T-helper 2 cell treated with Interferon-gamma antibody and Interleukin-4, amounts not matched to agents 5 μg/mL and 100 μg/mL, for 36 hours (primary cell): ENCODE results near the gene SPACA6.

ENCODE experiments used
- DNase-seq: peaks from one replicate; pipeline ENCODE4 v3.0.0; 2021; ENCODE audit warnings: low spot score
- H3K27ac Mint-ChIP-seq: one replicate; pipeline ENCODE4 v1.8.0; 2021; ENCODE audit warnings: mild to moderate bottlenecking, mixed read lengths
- H3K27me3 Mint-ChIP-seq: one replicate; pipeline ENCODE4 v1.8.0; 2021; ENCODE audit warnings: low read depth, mixed read lengths
- H3K36me3 Mint-ChIP-seq: one replicate; pipeline ENCODE4 v1.8.0; 2021; ENCODE audit warnings: low read depth, mixed read lengths
- H3K4me1 Mint-ChIP-seq: one replicate; pipeline ENCODE4 v1.8.0; 2021; ENCODE audit warnings: low read depth, mixed read lengths
- H3K4me3 Mint-ChIP-seq: one replicate; pipeline ENCODE4 v1.8.0; 2022; ENCODE audit warnings: mild to moderate bottlenecking, moderate library complexity, mixed read lengths
- H3K9me3 Mint-ChIP-seq: one replicate; pipeline ENCODE4 v1.8.0; 2021; ENCODE audit warnings: mixed read lengths

The SPACA6 gene

DNA sequence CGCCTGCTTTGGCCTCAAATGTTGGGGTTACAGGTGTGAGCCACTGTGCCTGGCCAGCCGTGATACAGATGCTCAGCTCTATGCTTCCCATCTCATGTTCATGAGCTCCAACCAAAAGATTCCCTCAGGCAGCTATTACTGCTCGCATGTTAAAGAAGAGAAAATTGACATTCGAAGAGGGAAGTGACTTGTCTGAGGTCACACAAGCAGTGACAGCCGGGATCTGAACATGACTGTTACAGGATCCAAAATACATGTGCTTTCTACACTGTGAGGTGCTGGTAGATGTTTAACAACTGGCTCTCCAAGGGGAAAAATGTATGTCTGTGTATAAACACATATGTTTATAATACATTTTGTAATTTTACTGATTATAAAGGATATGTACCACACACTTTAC lies 47.2 kb downstream of the SPACA6 start:
- Mint-ChIP-seq H3K9me3 (peaks cover under 1% of the 10 kb centered on the region), H3K4me3 (no peak overlapping the region), H3K4me1 (no peaks in the 10 kb centered on the region), H3K27me3 (peaks cover 2% of the 10 kb centered on the region), H3K27ac (no peak overlapping the region), H3K36me3 (no peaks in the 10 kb centered on the region)
- DNase-seq = no peak

DNA sequence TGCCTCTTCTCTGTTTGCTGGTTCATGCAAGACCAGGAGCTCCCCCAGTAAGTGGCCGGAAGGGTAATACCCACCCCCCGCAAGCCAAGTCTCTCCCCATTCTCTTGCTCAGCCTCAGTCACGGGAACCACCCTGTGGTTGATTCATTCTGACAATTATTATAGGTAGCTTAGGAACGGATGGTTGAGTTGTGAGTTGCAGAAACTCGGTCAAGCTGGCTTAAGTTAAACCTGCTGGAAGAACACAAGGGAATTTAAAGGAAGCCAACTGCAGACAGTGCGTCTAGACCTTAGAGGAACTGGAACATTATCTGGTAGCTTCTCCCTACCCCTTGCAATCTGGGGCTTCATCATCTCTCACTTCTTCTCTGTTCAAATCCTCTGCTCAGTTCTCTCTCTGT lies 49.7 kb downstream of the SPACA6 start:
- H3K36me3 Mint-ChIP-seq = no peaks in the 10 kb centered on the region
- DNase-seq = no peak
- no peaks in the 10 kb centered on the region for H3K4me1 Mint-ChIP-seq
- H3K27me3 Mint-ChIP-seq = no peaks in the 10 kb centered on the region
- peaks cover 3% of the 10 kb centered on the region for H3K9me3 Mint-ChIP-seq
- no peak overlapping the region for H3K27ac Mint-ChIP-seq
- no peak overlapping the region for H3K4me3 Mint-ChIP-seq

DNA sequence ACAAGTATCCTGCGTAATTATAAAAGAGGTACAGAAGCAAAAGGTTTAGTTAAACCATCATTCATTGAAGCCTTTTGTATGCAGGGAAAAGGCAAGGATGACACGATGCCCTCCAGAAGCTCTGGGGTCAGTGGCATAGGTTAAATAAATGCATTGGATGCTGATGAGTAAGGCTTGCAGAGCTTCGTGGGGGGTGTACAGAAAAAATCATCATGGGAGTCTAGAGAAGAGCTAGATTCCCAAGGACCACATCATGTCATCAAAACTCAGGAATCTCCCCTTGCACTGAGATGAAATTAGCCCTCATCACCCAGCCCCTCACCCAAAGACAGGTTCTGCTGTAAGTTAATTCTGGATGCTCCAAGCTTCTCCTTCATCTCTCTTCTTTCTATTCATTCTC lies 50.3 kb downstream of the SPACA6 start:
- no peak for DNase-seq

DNA sequence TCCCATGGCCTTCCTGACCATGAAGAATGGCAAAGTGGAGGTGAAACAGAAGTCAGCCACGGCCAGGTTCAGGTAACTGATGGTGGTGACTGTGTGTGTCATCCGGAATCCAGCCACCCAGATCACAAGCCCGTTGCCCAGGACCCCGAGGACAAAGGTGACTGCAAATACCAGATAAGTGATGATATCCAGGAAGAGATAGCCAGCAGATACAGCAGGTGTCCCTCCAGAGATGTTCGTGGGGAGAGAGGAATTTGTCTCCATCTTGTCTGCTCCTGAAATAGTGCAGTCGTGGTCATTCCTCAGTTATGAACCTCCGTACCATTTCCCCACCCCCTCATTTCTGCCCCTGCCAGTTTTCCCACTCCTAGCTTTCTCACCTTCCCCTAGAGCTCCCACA lies 53.6 kb downstream of the SPACA6 start:
- H3K9me3 Mint-ChIP-seq = peaks cover 6% of the 10 kb centered on the region
- DNase-seq = no peak
- H3K4me1 Mint-ChIP-seq = no peaks in the 10 kb centered on the region
- no peaks in the 10 kb centered on the region for H3K27me3 Mint-ChIP-seq
- H3K27ac Mint-ChIP-seq = no peak overlapping the region
- no peaks in the 10 kb centered on the region for H3K36me3 Mint-ChIP-seq
- no peak overlapping the region for H3K4me3 Mint-ChIP-seq

More for the DNA sequence above, 50.3 kb downstream of the SPACA6 start:
- peaks cover 3% of the 10 kb centered on the region for H3K9me3 Mint-ChIP-seq
- H3K36me3 Mint-ChIP-seq = no peaks in the 10 kb centered on the region
- H3K4me1 Mint-ChIP-seq = no peaks in the 10 kb centered on the region
- no peak overlapping the region for H3K27ac Mint-ChIP-seq
- no peak overlapping the region for H3K4me3 Mint-ChIP-seq
- no peaks in the 10 kb centered on the region for H3K27me3 Mint-ChIP-seq

DNA sequence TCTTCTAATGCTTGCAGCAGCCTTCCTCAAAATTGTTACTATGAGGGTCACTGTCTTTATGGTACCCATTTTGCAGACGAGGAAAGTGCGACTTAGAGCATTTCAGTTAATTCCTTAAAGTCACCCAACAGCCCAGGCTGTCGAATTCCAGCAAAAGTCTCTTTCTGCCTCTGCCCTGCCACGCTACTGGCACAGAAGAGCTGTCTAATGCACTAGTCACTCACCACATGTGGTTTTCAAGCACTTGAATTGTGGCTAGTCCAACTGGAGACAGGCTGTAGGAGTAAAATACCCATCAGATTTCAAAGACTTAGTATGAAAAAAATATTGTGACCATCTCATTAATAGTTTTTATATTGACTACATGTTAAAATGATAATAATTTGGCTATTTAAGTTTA lies 56.8 kb downstream of the SPACA6 start:
- Mint-ChIP-seq H3K36me3 (no peaks in the 10 kb centered on the region), H3K9me3 (peaks cover 6% of the 10 kb centered on the region), H3K27ac (no peak overlapping the region), H3K27me3 (no peaks in the 10 kb centered on the region), H3K4me1 (no peaks in the 10 kb centered on the region), H3K4me3 (no peak overlapping the region)
- no peak for DNase-seq

DNA sequence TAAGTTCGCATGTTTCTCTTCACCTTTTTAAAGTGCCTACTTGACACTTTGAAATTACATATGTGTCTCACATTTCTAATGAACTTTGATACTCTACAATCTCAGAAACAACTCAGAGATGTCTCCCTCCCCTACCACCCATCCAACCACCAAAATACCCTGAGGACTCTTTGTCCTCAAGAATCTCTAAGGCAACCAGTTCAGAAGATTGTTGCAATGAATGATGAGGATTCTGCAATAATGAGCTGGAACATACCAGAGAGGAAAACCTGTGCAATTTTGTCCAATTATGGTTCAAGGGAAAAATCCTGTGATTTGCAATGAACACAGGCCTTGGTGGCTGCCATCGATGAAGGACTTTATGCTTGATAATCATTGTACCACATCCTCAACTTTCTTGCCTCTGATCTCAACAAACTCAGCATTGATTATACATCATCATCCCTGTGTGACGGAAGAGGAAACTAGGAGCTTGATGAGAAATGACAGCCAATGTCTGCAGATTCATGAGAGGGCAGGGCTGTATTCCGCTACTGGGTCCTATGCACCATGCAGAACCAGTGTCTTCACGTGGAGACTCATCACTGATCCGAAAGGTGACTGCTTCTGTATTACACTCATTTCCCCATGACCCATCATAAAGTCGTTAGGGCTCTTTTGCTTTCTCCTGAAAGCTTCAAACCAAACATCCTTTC lies 57.4 kb downstream of the SPACA6 start:
- Mint-ChIP-seq H3K27me3 (no peaks in the 10 kb centered on the region), H3K36me3 (no peaks in the 10 kb centered on the region), H3K27ac (no peak overlapping the region), H3K9me3 (peaks cover 8% of the 10 kb centered on the region), H3K4me3 (no peak overlapping the region), H3K4me1 (no peaks in the 10 kb centered on the region)
- DNase-seq = no peak

DNA sequence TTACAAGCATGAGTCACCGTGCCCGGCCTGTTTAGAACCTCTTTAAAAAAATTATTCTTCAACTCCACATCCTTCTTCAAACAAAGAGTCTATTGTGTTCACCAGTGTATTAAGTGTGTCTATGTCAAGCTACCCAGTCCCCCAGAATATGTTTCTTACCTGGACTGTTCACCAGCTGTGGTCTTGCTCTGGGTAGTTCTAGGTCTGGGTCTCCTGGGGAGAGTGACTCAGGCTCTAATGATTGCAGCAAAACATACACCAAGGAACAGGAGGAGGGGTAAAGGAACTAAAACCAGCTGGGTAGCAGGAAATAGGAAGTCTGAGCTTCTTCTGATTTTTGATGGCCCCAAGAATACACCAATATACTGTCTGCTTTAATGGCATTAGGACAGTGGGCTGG lies 58.5 kb downstream of the SPACA6 start, which contains the start of gene FPR1:
Gene FPR1, minus strand, starts transcription at position 224 of the 400 bp plus-strand sequence. CDS start 4,884 bp downstream, outside the sequence.
- peaks cover 12% of the 10 kb centered on the region for H3K9me3 Mint-ChIP-seq
- H3K27ac Mint-ChIP-seq = no peak within 1 kb of the TSS
- H3K4me3 Mint-ChIP-seq = no peak within 1 kb of the TSS
- H3K36me3 Mint-ChIP-seq = no peaks in the 10 kb centered on the region
- no peak for DNase-seq
- no peaks in the 10 kb centered on the region for H3K27me3 Mint-ChIP-seq
- no peaks in the 10 kb centered on the region for H3K4me1 Mint-ChIP-seq

DNA sequence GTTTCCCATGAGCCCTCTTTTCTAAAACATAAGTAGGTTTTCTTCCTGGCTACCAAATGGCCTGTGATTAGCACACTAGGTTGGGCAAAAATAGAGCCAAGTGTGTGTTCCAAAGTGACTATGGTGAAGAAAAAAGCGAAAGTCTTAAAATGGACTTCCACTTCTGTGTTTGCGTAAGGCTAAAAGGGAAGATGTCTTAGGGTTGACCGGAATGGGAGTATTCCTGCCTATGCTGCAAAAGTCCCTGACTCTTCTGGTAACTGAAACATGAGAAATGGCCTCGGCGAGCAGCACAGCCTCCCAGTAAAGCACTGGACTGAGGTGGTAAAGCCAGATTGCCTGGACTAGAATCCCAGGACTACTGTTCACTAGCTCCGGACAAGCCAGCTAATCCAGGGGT lies 61.0 kb downstream of the SPACA6 start:
- Mint-ChIP-seq H3K36me3 (no peaks in the 10 kb centered on the region), H3K4me3 (no peak overlapping the region), H3K27me3 (no peaks in the 10 kb centered on the region), H3K27ac (no peak overlapping the region), H3K9me3 (peaks cover 15% of the 10 kb centered on the region), H3K4me1 (no peaks in the 10 kb centered on the region)
- DNase-seq = no peak

DNA sequence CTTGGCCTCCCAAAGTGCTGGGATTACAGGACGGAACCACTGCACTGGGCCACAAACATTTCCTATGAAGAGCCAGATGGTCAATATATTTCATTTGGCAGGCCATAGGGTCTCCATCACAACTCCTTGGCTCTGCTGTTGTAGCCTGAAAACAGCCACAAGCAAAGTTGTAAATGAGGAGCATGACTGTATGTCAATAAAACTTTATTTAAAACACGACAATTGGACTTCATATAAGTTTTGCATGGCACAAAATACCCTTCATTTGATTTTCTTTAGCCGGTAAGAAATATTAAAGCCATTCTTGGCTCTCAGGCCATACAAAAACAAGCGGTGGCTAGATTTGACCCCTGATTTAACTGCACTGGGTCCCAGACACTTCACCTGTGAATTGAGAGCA lies 61.6 kb downstream of the SPACA6 start:
- no peak for DNase-seq
- H3K36me3 Mint-ChIP-seq = peaks cover under 1% of the 10 kb centered on the region
- H3K27me3 Mint-ChIP-seq = no peaks in the 10 kb centered on the region
- no peak overlapping the region for H3K27ac Mint-ChIP-seq
- H3K4me3 Mint-ChIP-seq = no peak overlapping the region
- peaks cover 12% of the 10 kb centered on the region for H3K9me3 Mint-ChIP-seq
- no peaks in the 10 kb centered on the region for H3K4me1 Mint-ChIP-seq
